ENCODE data around the gene FLNC. TPM values are rescaled to one million over a fixed set of nuclear protein-coding genes. Genes with fewer than 3 reads are reported as not detected.

Gene FLNC
- polyA plus RNA-seq, 3 donors: 0.01 TPM; not detected in 2

DNA sequence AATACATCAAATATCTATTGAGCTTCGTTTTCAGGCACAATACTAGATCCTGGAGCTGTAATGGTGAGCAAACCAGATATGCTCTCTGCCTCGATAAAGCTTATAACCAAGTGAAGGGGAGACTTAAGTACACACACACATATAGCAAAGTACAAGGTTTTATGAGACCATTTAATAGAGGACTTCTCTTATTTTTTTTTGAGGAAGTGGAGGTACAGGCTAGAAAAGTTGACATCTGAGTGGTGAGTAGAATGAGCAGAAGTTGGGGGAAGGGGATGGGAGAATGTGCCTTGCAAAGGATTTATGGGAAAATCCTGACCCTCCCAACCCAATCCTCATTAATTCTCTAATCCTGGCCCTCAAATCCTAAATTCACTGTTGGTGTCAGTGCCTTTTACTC, 30.8 kb upstream of the FLNC start:
- H3K9ac ChIP-seq (ENCODE audit: insufficient read depth, low read length, poor library complexity, severe bottlenecking): no peak overlapping the region
- Mint-ChIP-seq H3K27me3 (ENCODE audit: low read depth in 3 of 3) (peaks cover 0 to 4% (median 0%) of the 10 kb centered on the region in 3 donors), H3K36me3 (peaks cover 0 to 2% of the 10 kb centered on the region in 2 donors), H3K9me3 (peaks cover 0 to 2% (median 0%) of the 10 kb centered on the region in 7 donors), H3K27ac (no peak overlapping the region), H3K4me1 (peaks cover 5% of the 10 kb centered on the region), H3K4me3 (no peak overlapping the region)
- H2AFZ ChIP-seq (ENCODE audit: insufficient read depth, low read depth, low read length, poor library complexity, severe bottlenecking): no peak overlapping the region
- no CpG with 5 or more reads among the region's 2 CpGs for WGBS (ENCODE audit: insufficient coverage)
- no peak overlapping the region for H3K27ac ChIP-seq (ENCODE audit: low read depth in 1 of 2, low read length in 2 of 2)
- H3K79me2 ChIP-seq (ENCODE audit: insufficient read depth, low read length): no peaks in the 10 kb centered on the region
- H3K36me3 ChIP-seq (replicated peaks in 1 of 2; ENCODE audit: control insufficient read depth in 1 of 2, insufficient read depth in 2 of 2, low read length in 2 of 2): no peaks in the 10 kb centered on the region
- no peaks in the 10 kb centered on the region for H4K20me1 ChIP-seq (ENCODE audit: insufficient read depth, low read length)
- DNase-seq: no peak
- intact Hi-C loops (cut with micrococcal nuclease): no loop called here
- H3K9me3 ChIP-seq (replicated peaks in 1 of 2; ENCODE audit: control insufficient read depth in 1 of 2, insufficient read depth in 1 of 2, low read length in 2 of 2): no peaks in the 10 kb centered on the region
- no peak overlapping the region for H3K4me2 ChIP-seq (replicated peaks; ENCODE audit: extremely low read depth, low read length, poor library complexity, severe bottlenecking)
- H3K4me3 ChIP-seq (replicated peaks in 1 of 3; ENCODE audit: low read depth in 2 of 3, low read length in 3 of 3): no peak overlapping the region
- no peaks in the 10 kb centered on the region for H3K4me1 ChIP-seq (ENCODE audit: control insufficient read depth in 1 of 2, insufficient read depth in 2 of 2, low read length in 2 of 2)
- TF ChIP-seq, protein P1, sequence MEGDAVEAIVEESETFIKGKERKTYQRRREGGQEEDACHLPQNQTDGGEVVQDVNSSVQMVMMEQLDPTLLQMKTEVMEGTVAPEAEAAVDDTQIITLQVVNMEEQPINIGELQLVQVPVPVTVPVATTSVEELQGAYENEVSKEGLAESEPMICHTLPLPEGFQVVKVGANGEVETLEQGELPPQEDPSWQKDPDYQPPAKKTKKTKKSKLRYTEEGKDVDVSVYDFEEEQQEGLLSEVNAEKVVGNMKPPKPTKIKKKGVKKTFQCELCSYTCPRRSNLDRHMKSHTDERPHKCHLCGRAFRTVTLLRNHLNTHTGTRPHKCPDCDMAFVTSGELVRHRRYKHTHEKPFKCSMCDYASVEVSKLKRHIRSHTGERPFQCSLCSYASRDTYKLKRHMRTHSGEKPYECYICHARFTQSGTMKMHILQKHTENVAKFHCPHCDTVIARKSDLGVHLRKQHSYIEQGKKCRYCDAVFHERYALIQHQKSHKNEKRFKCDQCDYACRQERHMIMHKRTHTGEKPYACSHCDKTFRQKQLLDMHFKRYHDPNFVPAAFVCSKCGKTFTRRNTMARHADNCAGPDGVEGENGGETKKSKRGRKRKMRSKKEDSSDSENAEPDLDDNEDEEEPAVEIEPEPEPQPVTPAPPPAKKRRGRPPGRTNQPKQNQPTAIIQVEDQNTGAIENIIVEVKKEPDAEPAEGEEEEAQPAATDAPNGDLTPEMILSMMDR (IDR thresholded peaks at IDR 0.05): no peak
- H3K27me3 ChIP-seq (ENCODE audit: control insufficient read depth in 2 of 2, insufficient read depth in 2 of 2, low read length in 2 of 2): no peaks in the 10 kb centered on the region

DNA sequence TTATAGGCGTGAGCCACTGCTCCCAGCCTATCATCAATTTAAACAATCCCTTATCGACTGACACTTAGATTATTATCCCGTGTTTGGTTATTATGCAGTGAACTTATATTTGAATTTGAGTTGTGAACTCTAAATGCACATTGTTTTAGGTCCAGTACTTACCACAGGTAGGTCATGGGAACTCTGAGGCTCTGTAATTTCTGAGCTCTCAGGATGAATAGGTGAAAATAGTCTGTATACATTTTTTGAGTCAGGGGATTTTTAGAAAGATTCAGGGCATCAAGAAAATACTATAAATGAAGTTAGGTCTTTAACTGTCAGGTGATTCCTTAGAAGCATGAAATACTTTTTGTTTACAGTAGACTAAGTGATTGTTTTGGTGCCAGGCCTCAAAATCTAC, 29.6 kb upstream of the FLNC start:
- Histone ChIP-seq H3K4me2 (replicated peaks; ENCODE audit: extremely low read depth, low read length, poor library complexity, severe bottlenecking) (no peak overlapping the region), H3K27ac (ENCODE audit: low read depth in 1 of 2, low read length in 2 of 2) (no peak overlapping the region), H3K79me2 (ENCODE audit: insufficient read depth, low read length) (no peaks in the 10 kb centered on the region), H3K36me3 (replicated peaks in 1 of 2; ENCODE audit: control insufficient read depth in 1 of 2, insufficient read depth in 2 of 2, low read length in 2 of 2) (no peaks in the 10 kb centered on the region), H2AFZ (ENCODE audit: insufficient read depth, low read depth, low read length, poor library complexity, severe bottlenecking) (no peak overlapping the region), H4K20me1 (ENCODE audit: insufficient read depth, low read length) (no peaks in the 10 kb centered on the region), H3K4me3 (replicated peaks in 1 of 3; ENCODE audit: low read depth in 2 of 3, low read length in 3 of 3) (no peak overlapping the region), H3K4me1 (ENCODE audit: control insufficient read depth in 1 of 2, insufficient read depth in 2 of 2, low read length in 2 of 2) (no peaks in the 10 kb centered on the region), H3K9me3 (replicated peaks in 1 of 2; ENCODE audit: control insufficient read depth in 1 of 2, insufficient read depth in 1 of 2, low read length in 2 of 2) (no peaks in the 10 kb centered on the region), H3K9ac (ENCODE audit: insufficient read depth, low read length, poor library complexity, severe bottlenecking) (no peak overlapping the region), H3K27me3 (ENCODE audit: control insufficient read depth in 2 of 2, insufficient read depth in 2 of 2, low read length in 2 of 2) (no peaks in the 10 kb centered on the region)
- no CpG with 5 or more reads among the region's 3 CpGs for WGBS (ENCODE audit: insufficient coverage)
- Mint-ChIP-seq H3K4me3 (no peak overlapping the region), H3K36me3 (no peaks in the 10 kb centered on the region), H3K4me1 (peaks cover 5% of the 10 kb centered on the region), H3K9me3 (peaks cover 0 to 2% (median 0%) of the 10 kb centered on the region in 7 donors), H3K27me3 (ENCODE audit: low read depth in 3 of 3) (peaks cover 0 to 2% (median 0%) of the 10 kb centered on the region in 3 donors), H3K27ac (no peak overlapping the region)
- TF ChIP-seq, protein P1 (IDR thresholded peaks at IDR 0.05): no peak
- no peak for DNase-seq
- intact Hi-C loops (cut with micrococcal nuclease): no loop called here
